Naive thymus-derived CD8-positive, alpha-beta T cell (primary cell): ENCODE results near the gene ARHGAP4. TPM values are rescaled to one million over a fixed set of nuclear protein-coding genes. Genes with fewer than 3 reads are reported as not detected.

Source experiments
- polyA plus RNA-seq, 3 donors: library from polyadenylated mRNA; unstranded; fragments of 300-500 nt; fragmentation: Illumina TruSeq; gene quantifications; one replicate each; pipeline ENCODE4 v1.2.3, GENCODE V29; 2021
- total RNA-seq, 8 experiments: library from RNA in 2 of 8; stranded (reverse) in 2 of 8; gene quantifications; one replicate each; pipeline ENCODE4 v1.2.3 and lab custom pipeline; 2021 to 2026

The ARHGAP4 gene
- total and polyA plus RNA-seq, 5 experiments from 2014 or later: 58.9 to 353 (median 112) TPM

Other genes with a start within 250 kb of the ARHGAP4 start
- under 1 TPM; 0.31 to 0.49 TPM for gene SLC6A8, start 238.3 kb downstream of the ARHGAP4 start, total RNA-seq
- under 1 TPM in 2 of 3 donors, not detected in 1; 0.04 to 0.16 TPM for gene SLC6A8, start 238.3 kb downstream of the ARHGAP4 start, polyA plus RNA-seq
- gene BCAP31, start 201.9 kb downstream of the ARHGAP4 start, total RNA-seq: 100 to 1,000 TPM; 108 to 118 TPM
- 100 to 1,000 TPM; 298 to 328 (median 319) TPM for gene BCAP31, start 201.9 kb downstream of the ARHGAP4 start, polyA plus RNA-seq
- 1 to 10 TPM; 5.8 to 7.3 TPM for gene ABCD1, start 201.4 kb downstream of the ARHGAP4 start, total RNA-seq
- 1 to 10 TPM; 1.1 to 2.1 (median 2.0) TPM for gene ABCD1, start 201.4 kb downstream of the ARHGAP4 start, polyA plus RNA-seq
- under 1 TPM; 0.34 to 0.41 TPM for gene PLXNB3, start 162.0 kb downstream of the ARHGAP4 start, total RNA-seq
- not detected for gene PLXNB3, start 162.0 kb downstream of the ARHGAP4 start, polyA plus RNA-seq
- gene SRPK3, start 145.2 kb downstream of the ARHGAP4 start, total RNA-seq: not detected
- gene SRPK3, start 145.2 kb downstream of the ARHGAP4 start, polyA plus RNA-seq: not detected
- 10 to 100 TPM; 47.7 to 51.2 TPM for gene IDH3G, start 131.9 kb downstream of the ARHGAP4 start, total RNA-seq
- 100 to 1,000 TPM in 2 of 3 donors, 10 to 100 TPM in 1; 71.9 to 109 (median 100) TPM for gene IDH3G, start 131.9 kb downstream of the ARHGAP4 start, polyA plus RNA-seq
- gene SSR4, start 131.6 kb downstream of the ARHGAP4 start, total RNA-seq: 100 to 1,000 TPM; 120 to 128 TPM
- gene SSR4, start 131.6 kb downstream of the ARHGAP4 start, polyA plus RNA-seq: 100 to 1,000 TPM; 389 to 522 (median 451) TPM
- under 1 TPM; 0.31 to 0.66 TPM for gene PDZD4, start 95.7 kb downstream of the ARHGAP4 start, total RNA-seq
- 1 to 10 TPM in 1 of 3 donors, under 1 TPM in 1, not detected in 1; 0.41 to 1.5 TPM for gene PDZD4, start 95.7 kb downstream of the ARHGAP4 start, polyA plus RNA-seq
- gene L1CAM, start 40.1 kb downstream of the ARHGAP4 start, total RNA-seq: under 1 TPM; 0.16 to 0.23 TPM
- gene L1CAM, start 40.1 kb downstream of the ARHGAP4 start, polyA plus RNA-seq: not detected
- not detected for gene AVPR2, start 21.6 kb downstream of the ARHGAP4 start, total RNA-seq
- not detected for gene AVPR2, start 21.6 kb downstream of the ARHGAP4 start, polyA plus RNA-seq
- gene NAA10, start 8.8 kb upstream of the ARHGAP4 start, total RNA-seq: 10 to 100 TPM; 72.1 to 80.8 TPM
- 10 to 100 TPM; 66.8 to 73.3 (median 71.3) TPM for gene NAA10, start 8.8 kb upstream of the ARHGAP4 start, polyA plus RNA-seq
- 10 to 100 TPM; 17.8 to 18.2 TPM for gene RENBP, start 18.4 kb upstream of the ARHGAP4 start, total RNA-seq
- gene RENBP, start 18.4 kb upstream of the ARHGAP4 start, polyA plus RNA-seq: under 1 TPM; 0.49 to 0.96 (median 0.73) TPM
- 10 to 100 TPM; 62.4 to 64.9 TPM for gene HCFC1, start 45.6 kb upstream of the ARHGAP4 start, total RNA-seq
- 10 to 100 TPM in 1 of 3 donors, 1 to 10 TPM in 2; 3.3 to 11.9 (median 7.9) TPM for gene HCFC1, start 45.6 kb upstream of the ARHGAP4 start, polyA plus RNA-seq
- gene TMEM187, start 46.5 kb upstream of the ARHGAP4 start, total RNA-seq: 10 to 100 TPM in 1 of 2 experiments, 1 to 10 TPM in 1; 9.3 to 11.2 TPM
- gene TMEM187, start 46.5 kb upstream of the ARHGAP4 start, polyA plus RNA-seq: 10 to 100 TPM in 1 of 3 donors, 1 to 10 TPM in 2; 3.1 to 13.6 (median 8.9) TPM
- gene IRAK1, start 93.6 kb upstream of the ARHGAP4 start, total RNA-seq: 10 to 100 TPM; 68.8 to 76.6 TPM
- gene IRAK1, start 93.6 kb upstream of the ARHGAP4 start, polyA plus RNA-seq: 10 to 100 TPM; 23.9 to 44.7 (median 27.8) TPM
- 10 to 100 TPM; 87.7 to 88.3 TPM for gene MECP2, start 171.5 kb upstream of the ARHGAP4 start, total RNA-seq
- gene MECP2, start 171.5 kb upstream of the ARHGAP4 start, polyA plus RNA-seq: 10 to 100 TPM; 12.0 to 22.2 (median 12.2) TPM
- not detected for gene OPN1LW, start 218.0 kb upstream of the ARHGAP4 start, total RNA-seq
- gene OPN1LW, start 218.0 kb upstream of the ARHGAP4 start, polyA plus RNA-seq: not detected